Chondrocyte (in vitro differentiated cells): ENCODE results near the gene SRSF3. TPM values are rescaled to one million over a fixed set of nuclear protein-coding genes. Genes with fewer than 3 reads are reported as not detected.
"Not testable (repeated sequence)": the region's sequence is repeated elsewhere in the genome, so short reads cannot be mapped to it uniquely, and the experiment has no call there.

Source experiments
- DNase-seq: peaks from one replicate; pipeline ENCODE4 v3.0.0; 2021; ENCODE audit warnings: mixed read lengths, low spot score
- H3K27ac Mint-ChIP-seq: one replicate; pipeline ENCODE4 v1.8.0; 2021; ENCODE audit warnings: mild to moderate bottlenecking, moderate library complexity, mixed read lengths; ENCODE audit not compliant: unreplicated experiment
- H3K27me3 Mint-ChIP-seq: 2 replicates; pipeline ENCODE4 v1.8.0; 2021; ENCODE audit warnings: low read depth, mixed read lengths
- H3K36me3 Mint-ChIP-seq: 2 replicates; pipeline ENCODE4 v1.8.0; 2021; ENCODE audit warnings: low read depth, mixed read lengths
- H3K4me1 Mint-ChIP-seq: 2 replicates; pipeline ENCODE4 v1.8.0; 2021; ENCODE audit warnings: low read depth, mild to moderate bottlenecking, mixed read lengths
- H3K4me3 Mint-ChIP-seq: one replicate; pipeline ENCODE4 v1.8.0; 2021; ENCODE audit warnings: mild to moderate bottlenecking, moderate library complexity, mixed read lengths; ENCODE audit not compliant: unreplicated experiment
- H3K9me3 Mint-ChIP-seq: 2 replicates; pipeline ENCODE4 v1.8.0; 2021; ENCODE audit warnings: low read depth, mixed read lengths
- total RNA-seq: library from RNA; stranded (reverse); gene quantifications from 3 replicates; pipeline ENCODE4 v1.2.1, GENCODE V29; 2021
- TF ChIP-seq, protein P1 (sequence below): fragments of 200-600 bp; sonication (generic); IDR thresholded peaks from 2 replicates; pipeline ENCODE4 v1.5.0; 2021; ENCODE audit warnings: antibody characterized with exemption, mild to moderate bottlenecking, moderate library complexity

Gene SRSF3
- total RNA-seq, 1 donor from 2014 or later, result 191 TPM

DNA sequence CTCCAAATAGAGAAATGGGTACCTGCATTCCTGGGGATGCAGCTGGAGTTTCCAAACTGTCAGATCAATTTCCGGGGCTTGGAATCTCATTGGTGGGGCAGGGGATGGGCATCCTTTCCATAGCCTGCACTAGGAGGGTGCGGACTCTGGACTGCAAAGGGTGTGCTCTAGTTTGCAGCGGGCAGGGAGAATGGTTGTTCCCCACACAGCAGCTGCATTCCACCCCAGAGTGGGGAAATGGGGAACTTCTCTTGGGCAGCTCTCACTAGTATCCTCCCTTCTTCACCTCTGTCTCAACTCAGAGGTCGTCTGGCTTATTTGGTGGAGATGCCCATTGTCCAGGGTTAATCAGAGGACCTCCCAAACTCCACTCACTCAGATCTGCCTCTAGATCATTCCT lies 49.8 kb downstream of the SRSF3 start:
- peak; percentile 25 for DNase-seq
- no peaks in the 10 kb centered on the region for H3K36me3 Mint-ChIP-seq
- H3K4me3 Mint-ChIP-seq, result no peak overlapping the region
- H3K27me3 Mint-ChIP-seq, result no peaks in the 10 kb centered on the region
- peaks cover 19% of the 10 kb centered on the region for H3K4me1 Mint-ChIP-seq
- no peak overlapping the region for H3K27ac Mint-ChIP-seq
- TF ChIP-seq, protein P1, sequence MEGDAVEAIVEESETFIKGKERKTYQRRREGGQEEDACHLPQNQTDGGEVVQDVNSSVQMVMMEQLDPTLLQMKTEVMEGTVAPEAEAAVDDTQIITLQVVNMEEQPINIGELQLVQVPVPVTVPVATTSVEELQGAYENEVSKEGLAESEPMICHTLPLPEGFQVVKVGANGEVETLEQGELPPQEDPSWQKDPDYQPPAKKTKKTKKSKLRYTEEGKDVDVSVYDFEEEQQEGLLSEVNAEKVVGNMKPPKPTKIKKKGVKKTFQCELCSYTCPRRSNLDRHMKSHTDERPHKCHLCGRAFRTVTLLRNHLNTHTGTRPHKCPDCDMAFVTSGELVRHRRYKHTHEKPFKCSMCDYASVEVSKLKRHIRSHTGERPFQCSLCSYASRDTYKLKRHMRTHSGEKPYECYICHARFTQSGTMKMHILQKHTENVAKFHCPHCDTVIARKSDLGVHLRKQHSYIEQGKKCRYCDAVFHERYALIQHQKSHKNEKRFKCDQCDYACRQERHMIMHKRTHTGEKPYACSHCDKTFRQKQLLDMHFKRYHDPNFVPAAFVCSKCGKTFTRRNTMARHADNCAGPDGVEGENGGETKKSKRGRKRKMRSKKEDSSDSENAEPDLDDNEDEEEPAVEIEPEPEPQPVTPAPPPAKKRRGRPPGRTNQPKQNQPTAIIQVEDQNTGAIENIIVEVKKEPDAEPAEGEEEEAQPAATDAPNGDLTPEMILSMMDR, result no peak
- H3K9me3 Mint-ChIP-seq, result no peaks in the 10 kb centered on the region

DNA sequence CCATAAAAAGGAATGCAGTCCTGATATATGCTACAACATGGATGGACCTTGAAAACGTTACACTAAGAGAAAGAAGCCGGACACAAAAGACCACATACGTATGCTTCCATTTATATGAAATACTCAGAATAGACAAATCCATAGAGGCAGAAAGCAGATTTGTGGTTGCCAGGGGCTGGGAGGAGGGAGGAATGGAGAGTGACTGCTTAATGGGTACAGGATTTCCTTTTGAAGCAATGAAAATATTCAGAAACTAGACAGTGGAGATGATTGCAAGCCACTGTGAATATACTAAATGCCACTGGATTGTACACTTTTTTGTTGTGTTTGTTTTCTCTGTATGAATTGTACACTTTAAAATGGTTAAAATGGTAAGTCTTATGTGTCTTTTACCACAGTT lies 54.9 kb downstream of the SRSF3 start:
- TF ChIP-seq, protein P1, result no peak
- Mint-ChIP-seq H3K27me3 (no peaks in the 10 kb centered on the region), H3K9me3 (no peaks in the 10 kb centered on the region), H3K4me3 (no peak overlapping the region), H3K36me3 (no peaks in the 10 kb centered on the region), H3K4me1 (peaks cover 22% of the 10 kb centered on the region), H3K27ac (no peak overlapping the region)
- no peak for DNase-seq

DNA sequence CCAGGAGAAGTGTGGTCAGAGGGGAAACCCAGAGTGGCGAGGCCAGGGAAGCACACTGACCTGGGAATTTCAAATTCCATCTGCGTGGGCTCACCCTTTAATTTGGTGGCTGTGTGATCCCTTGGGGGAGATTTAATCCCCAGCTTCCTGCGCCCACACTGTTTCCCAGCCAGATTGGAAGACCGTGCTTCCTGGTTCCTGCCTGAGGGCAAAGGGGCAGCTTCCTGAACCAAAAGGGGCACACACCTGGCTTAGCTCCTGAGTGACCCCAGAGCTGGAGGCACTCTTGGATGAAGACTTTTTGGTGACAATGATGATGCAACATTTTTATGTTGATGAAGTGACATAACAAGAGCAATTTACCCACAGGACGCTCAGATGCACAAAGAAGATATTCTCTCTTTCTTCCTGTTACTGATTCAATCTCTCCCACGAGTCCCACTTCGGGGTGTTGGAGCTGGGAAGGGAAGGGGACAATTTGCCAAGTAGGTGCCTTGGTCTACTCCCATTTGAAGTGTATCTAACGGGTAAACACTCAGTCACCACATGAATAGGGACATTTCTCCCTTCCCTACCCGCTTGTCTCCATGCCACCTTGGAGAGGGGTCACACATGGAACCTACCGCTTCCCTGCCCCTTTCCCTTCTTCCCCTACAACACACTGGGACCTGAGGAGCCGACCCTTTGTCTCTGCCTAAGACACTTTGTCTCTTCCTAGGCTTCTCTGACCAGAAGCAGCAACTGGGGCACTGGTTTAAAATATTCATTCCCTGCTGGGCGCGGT lies 55.7 kb downstream of the SRSF3 start:
- no peak overlapping the region for H3K27ac Mint-ChIP-seq
- TF ChIP-seq, protein P1, result no peak
- H3K36me3 Mint-ChIP-seq, result no peaks in the 10 kb centered on the region
- H3K9me3 Mint-ChIP-seq, result no peaks in the 10 kb centered on the region
- H3K27me3 Mint-ChIP-seq, result no peaks in the 10 kb centered on the region
- no peak overlapping the region for H3K4me3 Mint-ChIP-seq
- H3K4me1 Mint-ChIP-seq, result peaks cover 16% of the 10 kb centered on the region
- peak; percentile 37 for DNase-seq

DNA sequence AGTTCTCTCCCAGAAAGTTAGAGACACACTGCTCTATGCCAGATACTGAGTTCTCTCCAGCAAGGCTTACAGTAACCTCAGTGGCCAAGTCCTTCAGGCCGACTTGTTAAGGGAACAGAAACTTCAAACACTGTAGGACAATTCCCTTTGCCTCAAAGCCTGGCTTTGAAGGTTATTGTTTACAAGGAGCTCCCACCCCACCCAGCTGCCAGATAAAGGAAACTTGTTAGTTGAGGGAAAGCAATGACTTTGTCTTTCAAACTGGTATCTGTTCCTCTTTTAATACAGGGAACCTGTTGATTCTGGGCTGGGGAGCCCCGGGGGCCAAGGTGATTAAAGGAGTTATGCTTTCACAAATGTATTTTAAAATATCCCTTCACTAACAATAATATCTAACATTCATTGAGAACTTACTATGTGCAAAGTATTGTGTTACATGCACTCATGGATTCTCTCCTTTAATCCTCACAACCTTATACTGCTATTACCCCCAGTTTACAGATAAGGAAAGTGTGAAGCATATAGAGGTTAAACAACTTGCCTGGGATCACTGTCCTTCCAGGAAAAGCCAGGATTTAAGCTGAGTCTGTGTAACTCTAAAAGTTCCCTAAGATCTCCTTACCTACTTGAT lies 56.8 kb downstream of the SRSF3 start:
- Mint-ChIP-seq H3K36me3 (no peaks in the 10 kb centered on the region), H3K9me3 (no peaks in the 10 kb centered on the region), H3K4me3 (no peak overlapping the region), H3K27me3 (no peaks in the 10 kb centered on the region), H3K4me1 (peaks cover 13% of the 10 kb centered on the region), H3K27ac (no peak overlapping the region)
- TF ChIP-seq, protein P1, result no peak
- DNase-seq, result peak; percentile 28

DNA sequence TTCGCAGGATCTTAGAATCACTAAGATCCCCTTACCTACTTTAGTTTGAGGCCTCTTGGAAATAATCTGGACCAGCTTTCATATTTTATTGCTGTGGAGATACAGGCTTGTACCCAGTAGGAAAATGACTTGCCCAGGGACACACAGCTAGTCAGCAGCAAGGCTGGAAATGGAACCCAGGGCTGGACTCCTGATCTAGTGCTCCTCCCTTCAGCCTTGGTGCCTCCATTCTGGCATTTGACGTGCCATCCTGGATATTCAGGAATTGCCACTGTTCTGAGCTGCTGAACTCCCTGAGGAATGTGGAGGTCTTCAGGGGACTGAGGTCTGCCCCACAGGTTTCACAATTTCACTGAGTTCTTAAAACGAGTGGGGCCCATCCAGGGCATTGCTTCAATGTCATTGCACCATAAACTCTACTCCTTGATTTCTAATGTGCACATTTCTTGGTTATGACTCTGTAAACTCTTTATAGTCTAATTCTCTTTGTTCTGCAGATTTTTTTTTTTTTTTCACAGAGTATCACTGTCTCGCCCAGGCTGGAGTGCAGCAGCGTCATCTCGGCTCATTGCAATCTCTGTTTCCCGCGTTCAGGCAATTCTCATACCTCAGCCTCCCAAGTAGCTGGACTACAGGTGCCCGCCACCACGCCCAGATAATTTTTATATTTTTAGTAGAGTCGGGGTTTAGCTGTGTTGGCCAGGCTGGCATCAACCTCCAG lies 57.7 kb downstream of the SRSF3 start:
- H3K4me3 Mint-ChIP-seq, result no peak overlapping the region
- H3K9me3 Mint-ChIP-seq, result no peaks in the 10 kb centered on the region
- DNase-seq, result peak; percentile 13
- TF ChIP-seq, protein P1, result no peak
- no peak overlapping the region for H3K27ac Mint-ChIP-seq
- no peaks in the 10 kb centered on the region for H3K36me3 Mint-ChIP-seq
- peaks cover 13% of the 10 kb centered on the region for H3K4me1 Mint-ChIP-seq
- no peaks in the 10 kb centered on the region for H3K27me3 Mint-ChIP-seq

DNA sequence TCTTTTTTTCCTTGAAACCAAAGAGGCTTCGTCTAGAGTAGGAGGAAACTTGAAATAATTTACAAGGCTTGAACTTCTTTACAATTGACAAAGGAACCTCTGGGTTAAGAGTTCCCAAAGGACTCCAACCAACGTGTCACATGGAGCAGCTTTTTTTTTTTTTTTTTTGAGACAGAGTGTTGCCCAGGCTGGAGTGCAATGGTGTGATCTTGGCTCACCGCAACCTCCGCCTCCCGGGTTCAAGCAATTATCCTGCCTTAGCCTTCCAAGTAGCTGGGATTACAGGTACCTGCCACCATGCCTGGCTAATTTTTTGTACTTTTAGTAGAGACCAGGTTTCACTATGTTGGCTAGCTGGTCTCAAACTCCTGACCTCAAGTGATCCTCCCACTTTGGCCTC lies 60.3 kb downstream of the SRSF3 start:
- H3K4me1 Mint-ChIP-seq, result peaks cover 13% of the 10 kb centered on the region

More for the DNA sequence above, 60.3 kb downstream of the SRSF3 start:
- H3K4me3 Mint-ChIP-seq, H3K27me3 Mint-ChIP-seq, H3K27ac Mint-ChIP-seq, DNase-seq, H3K36me3 Mint-ChIP-seq, H3K9me3 Mint-ChIP-seq: not testable (repeated sequence)
